ENCODE measurements around the gene SEMA5A.

The SEMA5A gene

GRCh38 chr5:9091896-9092662, 453.8 kb downstream of the SEMA5A start:
- DNase-seq, result no peak

GRCh38 chr5:9090381-9091026, 455.4 kb downstream of the SEMA5A start:
- DNase-seq, result no peak

GRCh38 chr5:9089893-9090292, 456.0 kb downstream of the SEMA5A start:
- DNase-seq, result no peak

- DNase-seq, result no peak
Observed at GRCh38 chr5:9082996-9083395, 462.9 kb downstream of the SEMA5A start.

GRCh38 chr5:9072701-9073100, 473.2 kb downstream of the SEMA5A start:
- no peak for DNase-seq

GRCh38 chr5:9071524-9071923, 474.4 kb downstream of the SEMA5A start:
- no peak for DNase-seq

GRCh38 chr5:9071074-9071473, 474.8 kb downstream of the SEMA5A start:
- no peak for DNase-seq

- peak; percentile 51 for DNase-seq
Observed at GRCh38 chr5:9069650-9070049, 476.2 kb downstream of the SEMA5A start.

GRCh38 chr5:9067154-9067553, 478.7 kb downstream of the SEMA5A start:
- no peak for DNase-seq

GRCh38 chr5:9066349-9066748, 479.5 kb downstream of the SEMA5A start:
- DNase-seq, result no peak

GRCh38 chr5:9063615-9064245, 482.1 kb downstream of the SEMA5A start:
- DNase-seq, result no peak

- DNase-seq, result no peak
Observed at GRCh38 chr5:9062873-9063272, 483.0 kb downstream of the SEMA5A start.

GRCh38 chr5:9059920-9060691, 485.8 kb downstream of the SEMA5A start:
- peak; percentile 84 for DNase-seq

- no peak for DNase-seq
Observed at GRCh38 chr5:9058666-9059065, 487.2 kb downstream of the SEMA5A start.

GRCh38 chr5:9058161-9058560, 487.7 kb downstream of the SEMA5A start:
- DNase-seq, result no peak

- DNase-seq, result no peak
Observed at GRCh38 chr5:9057406-9058000, 488.4 kb downstream of the SEMA5A start.

- DNase-seq, result no peak
Observed at GRCh38 chr5:9056046-9056445, 489.8 kb downstream of the SEMA5A start.

- DNase-seq, result no peak
Observed at GRCh38 chr5:9054821-9055589, 490.9 kb downstream of the SEMA5A start.

GRCh38 chr5:9054322-9054721, 491.6 kb downstream of the SEMA5A start:
- no peak for DNase-seq

GRCh38 chr5:9052421-9052820, 493.5 kb downstream of the SEMA5A start:
- DNase-seq, result no peak

- DNase-seq, result no peak
Observed at GRCh38 chr5:9051779-9052178, 494.1 kb downstream of the SEMA5A start.

GRCh38 chr5:9047932-9048331, 497.9 kb downstream of the SEMA5A start:
- DNase-seq, result no peak
